Endothelial cell of umbilical vein (primary cell): Measurements from ENCODE around the gene LECT2. TPM values are rescaled to one million over a fixed set of nuclear protein-coding genes. Genes with fewer than 3 reads are reported as not detected.
A peak's percentile ranks its signal among the peaks of the same experiment; 100 is the strongest.

Experiments used
- BruUV-seq: library from RNA; stranded (reverse); fragments of 400-500 nt; replicated peaks from 2 replicates; lab custom pipeline; 2021; lab: Mats Ljungman, UMichigan
- CTCF ChIA-PET: fragments of 300-600, 350-600 bp; sonication (Branson Sonifier 250); formaldehyde crosslinking; loops from one replicate; lab custom pipeline; 2021; ENCODE audit warnings: antibody characterized with exemption, inconsistent platforms; lab: Charles Lee
- POLR2A ChIA-PET: fragments of 300-600, 350-600 bp; sonication (Branson Sonifier 250); formaldehyde crosslinking; loops from one replicate; lab custom pipeline; 2021; ENCODE audit warnings: antibody characterized with exemption, inconsistent platforms; lab: Charles Lee
- DNase-seq: peaks from one replicate; pipeline ENCODE4 v3.0.0-alpha.2; 2011; ENCODE audit warnings: low read depth, low spot score
- FAIRE-seq: peaks from 2 replicates; lab custom pipeline; 2011; peaks lifted over from hg19 to GRCh38; lab: Jason Lieb, UNC
- H2AFZ ChIP-seq: 2 replicates; pipeline ENCODE4 v1.6.0; 2012; ENCODE audit warnings: low read depth, low read length, control low read depth, inconsistent platforms
- H3K27ac ChIP-seq: 2 replicates; pipeline ENCODE4 v1.5.1; 2011; ENCODE audit warnings: low read depth, mild to moderate bottlenecking, control low read depth, low read length, moderate library complexity; ENCODE audit not compliant: insufficient read depth
- H3K27me3 ChIP-seq, 2 experiments: 2 replicates each; pipeline versions ENCODE4 v1.6.0 to v1.6.1; 2011; ENCODE audit warnings: low read length in 2 of 2, mixed read lengths in 1 of 2; ENCODE audit not compliant: control insufficient read depth in 2 of 2, insufficient read depth in 2 of 2
- H3K36me3 ChIP-seq, 2 experiments: 2 replicates in 1 of 2; 3 replicates in 1 of 2; pipeline ENCODE4 v1.5.1; 2011; ENCODE audit warnings: low read length in 2 of 2, mild to moderate bottlenecking in 1 of 2, moderate library complexity in 1 of 2; ENCODE audit not compliant: control insufficient read depth in 2 of 2, insufficient read depth in 2 of 2; ENCODE audit errors: extremely low read depth in 1 of 2
- H3K4me1 ChIP-seq: 3 replicates; pipeline ENCODE4 v1.5.1; 2011; ENCODE audit warnings: mild to moderate bottlenecking, low read length; ENCODE audit not compliant: control insufficient read depth, insufficient read depth; ENCODE audit errors: extremely low read depth
- H3K4me2 ChIP-seq: 2 replicates; pipeline ENCODE4 v1.6.1; 2011; ENCODE audit warnings: low read length, control low read depth, mixed read lengths; ENCODE audit not compliant: insufficient read depth
- H3K4me3 ChIP-seq, 3 experiments: fragments of 200-600 bp in 1 of 3; sonication (generic), shearing (Covaris generic) in 1 of 3; replicated peaks in 1 of 3; 2 replicates each; pipeline ENCODE4 v1.5.1; 2011 to 2016; ENCODE audit warnings: control low read depth in 3 of 3, low read length in 3 of 3, mild to moderate bottlenecking in 2 of 3, inconsistent platforms in 1 of 3, low read depth in 1 of 3, moderate library complexity in 1 of 3; ENCODE audit not compliant: insufficient read depth in 1 of 3
- H3K79me2 ChIP-seq: 2 replicates; pipeline ENCODE4 v1.6.0; 2012; ENCODE audit warnings: low read length, inconsistent platforms; ENCODE audit not compliant: control insufficient read depth, insufficient read depth
- H3K9ac ChIP-seq: replicated peaks from 2 replicates; pipeline ENCODE3; 2011; ENCODE audit warnings: low read length, control low read depth; ENCODE audit not compliant: insufficient read depth; ENCODE audit errors: extremely low read depth
- H3K9me1 ChIP-seq: replicated peaks from 3 replicates; pipeline ENCODE4 v1.6.0; 2011; ENCODE audit warnings: mild to moderate bottlenecking, low read length; ENCODE audit not compliant: control insufficient read depth, insufficient read depth; ENCODE audit errors: extremely low read depth
- H3K9me3 ChIP-seq: replicated peaks from 2 replicates; pipeline ENCODE4 v1.5.1; 2012; ENCODE audit warnings: low read length, inconsistent platforms; ENCODE audit not compliant: control insufficient read depth, insufficient read depth
- H4K20me1 ChIP-seq: replicated peaks from 2 replicates; pipeline ENCODE3; 2011; ENCODE audit warnings: mild to moderate bottlenecking, low read length; ENCODE audit not compliant: control insufficient read depth, insufficient read depth; ENCODE audit errors: extremely low read depth
- EZH2 ChIP-seq: IDR thresholded peaks from 2 replicates; pipeline ENCODE4 v1.6.1; 2012; ENCODE audit warnings: borderline replicate concordance, low read depth, mild to moderate bottlenecking, moderate library complexity, low read length, inconsistent platforms; ENCODE audit not compliant: severe bottlenecking
- FOS ChIP-seq: IDR thresholded peaks from 2 replicates; pipeline ENCODE4 v1.6.1; 2011; ENCODE audit warnings: mild to moderate bottlenecking, low read length, moderate library complexity, borderline replicate concordance; ENCODE audit not compliant: insufficient read depth
- GATA2 ChIP-seq: IDR thresholded peaks from 2 replicates; pipeline ENCODE4 v1.7.0; 2011; ENCODE audit warnings: low read depth, mild to moderate bottlenecking, moderate library complexity, mixed read lengths, low read length; ENCODE audit not compliant: insufficient read length, insufficient read depth
- JUN ChIP-seq: IDR thresholded peaks from 2 replicates; pipeline ENCODE4 v1.6.1; 2011; ENCODE audit warnings: borderline replicate concordance, low read depth; ENCODE audit not compliant: insufficient read length, insufficient read depth
- MYC ChIP-seq: IDR thresholded peaks from one replicate; pipeline ENCODE4 v1.6.1; 2011; ENCODE audit warnings: mild to moderate bottlenecking, low read depth, low read length
- POLR2A ChIP-seq: IDR thresholded peaks from 2 replicates; pipeline ENCODE4 v1.6.1; 2012; ENCODE audit warnings: low read depth, mild to moderate bottlenecking, control low read depth, low read length
- POLR2AphosphoS5 ChIP-seq: IDR thresholded peaks from 2 replicates; pipeline ENCODE4 v1.6.1; 2012; ENCODE audit warnings: low read depth, mild to moderate bottlenecking, control low read depth, low read length, moderate library complexity; ENCODE audit not compliant: insufficient read depth
- dilution Hi-C: fragments of 300-500 bp; cut with MboI; formaldehyde crosslinking; loops from one replicate; pipeline ENCODE4 v1.15.0; 2019; ENCODE audit warnings: low sequenced_read_pairs; ENCODE audit not compliant: extremely low pct_ligation_motif_present
- intact Hi-C: fragments of 100-400 bp; cut with micrococcal nuclease; formaldehyde crosslinking; loops from one replicate; pipeline ENCODE4 v1.10.0; 2022
- polyA plus RNA-seq, 4 experiments: library from polyadenylated mRNA; depleted of rRNA in 3 of 4; stranded (reverse) in 3 of 4; unstranded in 1 of 4; fragments of >200 nt; gene quantifications; 2 replicates each; pipeline versions ENCODE4 v1.2.1 to v1.2.3, GENCODE V29; 2011 to 2012; ENCODE audit warnings: missing spikeins in 1 of 4
- total RNA-seq: library from RNA; stranded (reverse); gene quantifications from 2 replicates; pipeline ENCODE4 v1.2.3, GENCODE V29; 2021
- TF ChIP-seq, protein P1 (sequence below), 2 donors: IDR thresholded peaks; 1 replicate in 1 of 2; 2 replicates in 1 of 2; pipeline ENCODE4 v1.5.1; 2011; ENCODE audit warnings: low read length in 2 of 2, mild to moderate bottlenecking in 2 of 2, moderate library complexity in 2 of 2, control low read depth in 1 of 2, inconsistent platforms in 1 of 2, low read depth in 1 of 2; ENCODE audit not compliant: insufficient read depth in 1 of 2; ENCODE audit errors: extremely low read depth in 1 of 2
- TF ChIP-seq, protein P2 (sequence below): IDR thresholded peaks from 2 replicates; pipeline ENCODE4 v1.6.1; 2011; ENCODE audit not compliant: insufficient read depth, insufficient read length

LECT2 gene
- total and polyA plus RNA-seq, 2 donors (not counting 3 experiments of a cell fraction or from before 2014, with no cell fraction given): not detected

DNA sequence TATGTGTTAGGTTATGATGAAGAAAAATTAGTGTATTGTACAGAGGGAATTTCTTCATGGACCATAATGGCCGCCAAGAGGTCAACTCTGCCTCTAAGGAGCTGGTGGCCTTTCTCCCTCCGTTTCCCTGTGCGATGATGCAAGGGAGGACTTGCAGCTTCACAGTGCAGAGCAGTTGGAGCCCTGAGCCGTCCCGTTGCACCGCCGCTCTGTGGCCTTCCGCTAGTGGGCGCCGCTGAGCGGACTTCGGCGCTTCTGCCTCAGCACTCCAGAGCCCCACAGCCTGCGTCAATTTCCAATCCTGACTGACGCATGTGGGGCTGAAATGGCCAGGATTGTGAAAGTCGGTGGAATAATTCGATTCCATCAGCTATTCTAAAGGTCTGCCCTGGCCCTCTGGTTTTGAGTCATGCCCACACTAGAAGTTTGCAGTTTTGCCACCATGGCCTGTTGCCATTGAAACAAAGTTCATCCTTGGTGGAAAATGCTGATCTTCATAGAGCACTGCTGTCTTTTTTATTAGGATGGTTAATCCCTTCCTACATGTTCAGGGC is 22.7 kb upstream of the LECT2 start:
- Histone ChIP-seq H3K27me3 (peaks cover 13 to 22% of the 10 kb centered on the region in 2 experiments), H3K36me3 (no peaks in the 10 kb centered on the region), H3K4me3 (no peak overlapping the region), H3K9me3 (no peaks in the 10 kb centered on the region), H3K27ac (no peak overlapping the region), H3K4me1 (peaks cover 10% of the 10 kb centered on the region), H3K9ac (no peak overlapping the region), H3K4me2 (no peak overlapping the region), H3K9me1 (no peaks in the 10 kb centered on the region), H4K20me1 (no peaks in the 10 kb centered on the region), H3K79me2 (no peaks in the 10 kb centered on the region), H2AFZ (no peak overlapping the region)
- FAIRE-seq (peak; percentile 46), DNase-seq (peak; percentile 85)
- TF ChIP-seq, protein P1, sequence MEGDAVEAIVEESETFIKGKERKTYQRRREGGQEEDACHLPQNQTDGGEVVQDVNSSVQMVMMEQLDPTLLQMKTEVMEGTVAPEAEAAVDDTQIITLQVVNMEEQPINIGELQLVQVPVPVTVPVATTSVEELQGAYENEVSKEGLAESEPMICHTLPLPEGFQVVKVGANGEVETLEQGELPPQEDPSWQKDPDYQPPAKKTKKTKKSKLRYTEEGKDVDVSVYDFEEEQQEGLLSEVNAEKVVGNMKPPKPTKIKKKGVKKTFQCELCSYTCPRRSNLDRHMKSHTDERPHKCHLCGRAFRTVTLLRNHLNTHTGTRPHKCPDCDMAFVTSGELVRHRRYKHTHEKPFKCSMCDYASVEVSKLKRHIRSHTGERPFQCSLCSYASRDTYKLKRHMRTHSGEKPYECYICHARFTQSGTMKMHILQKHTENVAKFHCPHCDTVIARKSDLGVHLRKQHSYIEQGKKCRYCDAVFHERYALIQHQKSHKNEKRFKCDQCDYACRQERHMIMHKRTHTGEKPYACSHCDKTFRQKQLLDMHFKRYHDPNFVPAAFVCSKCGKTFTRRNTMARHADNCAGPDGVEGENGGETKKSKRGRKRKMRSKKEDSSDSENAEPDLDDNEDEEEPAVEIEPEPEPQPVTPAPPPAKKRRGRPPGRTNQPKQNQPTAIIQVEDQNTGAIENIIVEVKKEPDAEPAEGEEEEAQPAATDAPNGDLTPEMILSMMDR (IDR thresholded peaks at IDR 0.05; ENCODE audit: extremely low read depth in 1 of 2, insufficient read depth in 1 of 2, low read depth in 1 of 2, low read length in 2 of 2): peak; percentile 98 to 99
- TF ChIP-seq, protein P2, sequence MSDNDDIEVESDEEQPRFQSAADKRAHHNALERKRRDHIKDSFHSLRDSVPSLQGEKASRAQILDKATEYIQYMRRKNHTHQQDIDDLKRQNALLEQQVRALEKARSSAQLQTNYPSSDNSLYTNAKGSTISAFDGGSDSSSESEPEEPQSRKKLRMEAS: no peak
- ChIA-PET POLR2A (no interaction called here), CTCF (interaction anchor here (0.6 to 2.2 kb wide), 32 partner anchors 10 to 235 kb away, joined by 3 to 58 read pairs (median 6); partner anchors contain the start of gene TGFBI)
- dilution Hi-C loops (no loop called here), intact Hi-C loops (loop anchor here (1.0 to 5.0 kb wide), 8 partner anchors 32 to 197 kb away; no protein-coding TSS in a partner anchor)
- BruUV-seq: no TSS peak

DNA sequence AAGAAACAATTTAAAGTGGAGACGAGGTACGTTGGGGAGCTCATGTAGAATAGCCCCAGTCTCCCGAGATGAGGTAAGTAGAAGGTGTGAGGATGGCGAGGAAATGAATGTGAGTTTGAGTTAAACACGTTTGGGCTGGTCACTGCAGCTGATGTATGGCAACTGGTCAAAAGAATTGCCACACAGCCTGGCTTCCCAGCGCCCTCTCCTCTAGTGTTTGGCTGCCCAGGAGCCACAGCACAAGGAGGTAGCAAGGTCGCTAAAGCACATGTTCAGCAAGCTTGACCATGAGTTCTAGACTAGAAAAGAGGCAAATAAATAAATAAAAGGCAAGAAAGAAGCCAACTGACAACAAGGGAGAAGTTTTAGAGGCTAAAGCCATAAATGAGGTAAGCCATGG is 21.4 kb upstream of the LECT2 start:
- H3K27ac ChIP-seq: no peak overlapping the region
- dilution Hi-C loops (no loop called here), intact Hi-C loops (loop anchor here (5.0 kb wide), 1 partner anchor 89 kb away; no protein-coding TSS in a partner anchor)
- H3K36me3 ChIP-seq: no peaks in the 10 kb centered on the region
- H3K4me2 ChIP-seq: no peak overlapping the region
- H3K4me3 ChIP-seq: no peak overlapping the region
- no peaks in the 10 kb centered on the region for H3K9me1 ChIP-seq
- no peak overlapping the region for H2AFZ ChIP-seq
- ChIA-PET CTCF (interaction anchor here (0.6 to 2.3 kb wide), 4 partner anchors 31 to 106 kb away, joined by 3 to 16 read pairs (median 4); no protein-coding TSS in a partner anchor), POLR2A (no interaction called here)
- BruUV-seq: no TSS peak
- H3K4me1 ChIP-seq: peaks cover 10% of the 10 kb centered on the region
- FAIRE-seq (no peak), DNase-seq (no peak)
- TF ChIP-seq, protein P1 (IDR thresholded peaks at IDR 0.05; ENCODE audit: extremely low read depth in 1 of 2, insufficient read depth in 1 of 2, low read depth in 1 of 2, low read length in 2 of 2): no peak
- TF ChIP-seq POLR2AphosphoS5 (no peak), POLR2A (no peak), EZH2 (no peak), JUN (no peak), GATA2 (no peak), FOS (no peak), MYC (no peak)
- TF ChIP-seq, protein P2: no peak
- no peaks in the 10 kb centered on the region for H4K20me1 ChIP-seq
- no peak overlapping the region for H3K9ac ChIP-seq
- H3K27me3 ChIP-seq: peaks cover 22% of the 10 kb centered on the region in 2 experiments
- no peaks in the 10 kb centered on the region for H3K79me2 ChIP-seq
- no peaks in the 10 kb centered on the region for H3K9me3 ChIP-seq
